Left kidney (tissue), 2 donors: ENCODE measurements around the gene AKT3. TPM values are rescaled to one million over a fixed set of nuclear protein-coding genes. Genes with fewer than 3 reads are reported as not detected.
"Not testable (repeated sequence)": the region's sequence is repeated elsewhere in the genome, so short reads cannot be mapped to it uniquely, and the experiment has no call there.

Experiments used
- DNase-seq: peaks from one replicate; pipeline ENCODE4 v3.0.0-alpha.2; 2013
- polyA plus RNA-seq: library from polyadenylated mRNA; unstranded; fragments of 120-200 nt; gene quantifications from one replicate; pipeline ENCODE4 v1.2.1, GENCODE V29; 2013; ENCODE audit not compliant: insufficient read length

AKT3 gene
- polyA plus RNA-seq, 1 donor: 27.7 TPM

- DNase-seq: no peak
These were observed 251.6 kb downstream of the AKT3 start for GRCh38 chr1:243598433-243598832.

- DNase-seq: no peak
These were observed 252.7 kb downstream of the AKT3 start for GRCh38 chr1:243597383-243597782.

GRCh38 chr1:243596431-243597062 lies 253.5 kb downstream of the AKT3 start:
- DNase-seq: no peak

- DNase-seq: no peak
These were observed 254.4 kb downstream of the AKT3 start for GRCh38 chr1:243595527-243596210.

- DNase-seq: no peak
These were observed 255.6 kb downstream of the AKT3 start for GRCh38 chr1:243594455-243594854.

GRCh38 chr1:243589286-243589685 lies 260.8 kb downstream of the AKT3 start:
- not testable (repeated sequence) for DNase-seq

GRCh38 chr1:243587823-243588560 lies 262.1 kb downstream of the AKT3 start:
- DNase-seq: no peak

GRCh38 chr1:243587285-243587684 lies 262.8 kb downstream of the AKT3 start:
- DNase-seq: no peak

- no peak for DNase-seq
These were observed 264.1 kb downstream of the AKT3 start for GRCh38 chr1:243585982-243586381.

- peak; percentile 4 for DNase-seq
These were observed 267.7 kb downstream of the AKT3 start for GRCh38 chr1:243582326-243582725.

GRCh38 chr1:243580984-243581383 lies 269.1 kb downstream of the AKT3 start:
- DNase-seq: no peak

GRCh38 chr1:243580072-243580471 lies 270.0 kb downstream of the AKT3 start:
- DNase-seq: no peak

GRCh38 chr1:243575070-243575469 lies 275.0 kb downstream of the AKT3 start:
- no peak for DNase-seq

- no peak for DNase-seq
These were observed 277.1 kb downstream of the AKT3 start for GRCh38 chr1:243572940-243573339.

GRCh38 chr1:243568793-243569192 lies 281.2 kb downstream of the AKT3 start:
- no peak for DNase-seq

- DNase-seq: no peak
These were observed 285.2 kb downstream of the AKT3 start for GRCh38 chr1:243564814-243565213.

GRCh38 chr1:243563732-243564131 lies 286.3 kb downstream of the AKT3 start:
- no peak for DNase-seq

GRCh38 chr1:243562473-243562872 lies 287.6 kb downstream of the AKT3 start:
- no peak for DNase-seq

GRCh38 chr1:243561588-243562319 lies 288.3 kb downstream of the AKT3 start:
- DNase-seq: no peak

- no peak for DNase-seq
These were observed 290.4 kb downstream of the AKT3 start for GRCh38 chr1:243559575-243560162.

- DNase-seq: no peak
These were observed 291.5 kb downstream of the AKT3 start for GRCh38 chr1:243558576-243558975.

- no peak for DNase-seq
These were observed 292.2 kb downstream of the AKT3 start for GRCh38 chr1:243557866-243558265.
